H1 (cell line): ENCODE results near the gene ZBTB46. TPM values are rescaled to one million over a fixed set of nuclear protein-coding genes. Genes with fewer than 3 reads are reported as not detected.
A peak's percentile ranks its signal among the peaks of the same experiment; 100 is the strongest.

Source experiments
- CTCF ChIA-PET: fragments of 300-600 bp; sonication (Branson Sonifier 250); formaldehyde crosslinking; loops from one replicate; lab custom pipeline; 2021; ENCODE audit not compliant: partially characterized antibody; lab: Charles Lee
- POLR2A ChIA-PET: fragments of 300-600 bp; sonication (Branson Sonifier 250); formaldehyde crosslinking; loops from one replicate; lab custom pipeline; 2021; ENCODE audit warnings: inconsistent platforms; ENCODE audit not compliant: partially characterized antibody; lab: Charles Lee
- DNase-seq, 2 experiments: peaks; one replicate each; pipeline versions ENCODE4 v3.0.0 to v3.0.0-alpha.2; 2010 to 2022; ENCODE audit warnings: low spot score in 2 of 2, low read depth in 1 of 2, mixed read lengths in 1 of 2
- FAIRE-seq: peaks from 2 replicates; lab custom pipeline; 2011; peaks lifted over from hg19 to GRCh38; lab: Jason Lieb, UNC
- H2AFZ ChIP-seq: 2 replicates; pipeline ENCODE4 v1.8.1; 2012; ENCODE audit warnings: low read length, inconsistent platforms
- H2AK5ac ChIP-seq: 2 replicates; pipeline ENCODE4 v1.6.1; 2013; ENCODE audit warnings: low read depth, low read length
- H2BK120ac ChIP-seq: replicated peaks from 2 replicates; pipeline ENCODE3; 2013; ENCODE audit warnings: low read depth, low read length, inconsistent platforms
- H2BK12ac ChIP-seq: 2 replicates; pipeline ENCODE4 v1.6.1; 2013; ENCODE audit warnings: low read depth, low read length
- H2BK15ac ChIP-seq: 2 replicates; pipeline ENCODE4 v1.6.1; 2013; ENCODE audit warnings: low read length
- H2BK20ac ChIP-seq: 2 replicates; pipeline ENCODE4 v1.6.1; 2013; ENCODE audit warnings: low read length
- H2BK5ac ChIP-seq: 2 replicates; pipeline ENCODE4 v1.6.1; 2013; ENCODE audit warnings: low read depth, low read length
- H3K14ac ChIP-seq: 2 replicates; pipeline ENCODE4 v1.6.1; 2013; ENCODE audit warnings: inconsistent platforms; ENCODE audit not compliant: insufficient read length
- H3K18ac ChIP-seq: 2 replicates; pipeline ENCODE4 v1.6.1; 2013; ENCODE audit warnings: low read length; ENCODE audit errors: extremely low read depth
- H3K23ac ChIP-seq: 2 replicates; pipeline ENCODE4 v1.6.1; 2013; ENCODE audit warnings: inconsistent platforms; ENCODE audit not compliant: insufficient read length
- H3K23me2 ChIP-seq: 2 replicates; pipeline ENCODE4 v1.6.1; 2013; ENCODE audit warnings: low read depth, low read length
- H3K27ac ChIP-seq: 2 replicates; pipeline ENCODE4 v1.6.1; 2011; ENCODE audit warnings: low read depth, low read length, inconsistent platforms
- H3K27me3 ChIP-seq, 4 experiments: replicated peaks in 1 of 4; 1 replicate in 1 of 4; 2 replicates in 3 of 4; pipeline versions ENCODE4 v1.6.1 to v1.8.1; 2011 to 2013; ENCODE audit warnings: low read length in 3 of 4, mild to moderate bottlenecking in 3 of 4, inconsistent platforms in 2 of 4, mixed read lengths in 2 of 4, moderate library complexity in 1 of 4; ENCODE audit not compliant: control insufficient read depth in 3 of 4, insufficient read depth in 3 of 4; ENCODE audit errors: extremely low read depth in 1 of 4
- H3K36me3 ChIP-seq, 4 experiments: 2 replicates each; pipeline versions ENCODE4 v1.6.1 to v1.8.1; 2011 to 2013; ENCODE audit warnings: mild to moderate bottlenecking in 4 of 4, low read length in 3 of 4, moderate library complexity in 2 of 4, control low read depth in 1 of 4, inconsistent platforms in 1 of 4; ENCODE audit not compliant: insufficient read depth in 4 of 4, control insufficient read depth in 2 of 4
- H3K4ac ChIP-seq: replicated peaks from 2 replicates; pipeline ENCODE3; 2013; ENCODE audit warnings: low read length, low read depth, mixed read lengths, inconsistent platforms; ENCODE audit not compliant: insufficient read length
- H3K4me1 ChIP-seq, 4 experiments: replicated peaks in 1 of 4; 1 replicate in 1 of 4; 2 replicates in 3 of 4; pipeline versions ENCODE4 v1.6.1 to v1.8.1; 2011 to 2013; ENCODE audit warnings: low read length in 3 of 4, inconsistent platforms in 2 of 4, mixed read lengths in 1 of 4; ENCODE audit not compliant: insufficient read depth in 4 of 4, control insufficient read depth in 3 of 4
- H3K4me2 ChIP-seq, 2 experiments: 2 replicates each; pipeline versions ENCODE4 v1.6.1 to v1.8.1; 2011 to 2013; ENCODE audit warnings: low read depth in 2 of 2, low read length in 2 of 2, control low read depth in 1 of 2, inconsistent platforms in 1 of 2, mild to moderate bottlenecking in 1 of 2; ENCODE audit not compliant: insufficient read depth in 1 of 2
- H3K4me3 ChIP-seq, 4 experiments: fragments of 200-600, 300-600 bp in 1 of 4; sonication (generic), shearing (Covaris generic), sonication (Bioruptor Twin) in 1 of 4; 2 replicates each; pipeline versions ENCODE4 v1.5.1 to v1.8.1; 2011 to 2016; ENCODE audit warnings: low read length in 4 of 4, low read depth in 3 of 4, control low read depth in 2 of 4, inconsistent platforms in 2 of 4, mild to moderate bottlenecking in 2 of 4, mixed read lengths in 1 of 4, moderate library complexity in 1 of 4; ENCODE audit not compliant: insufficient read depth in 2 of 4; ENCODE audit errors: extremely low read depth in 1 of 4
- H3K56ac ChIP-seq: replicated peaks from 2 replicates; pipeline ENCODE3; 2013; ENCODE audit warnings: low read depth, mild to moderate bottlenecking, mixed read lengths, low read length, inconsistent platforms; ENCODE audit not compliant: insufficient read length
- H3K79me1 ChIP-seq: 2 replicates; pipeline ENCODE4 v1.6.1; 2013; ENCODE audit warnings: low read depth, low read length, control low read depth
- H3K79me2 ChIP-seq, 2 experiments: 2 replicates each; pipeline versions ENCODE4 v1.6.1 to v1.8.1; 2012 to 2013; ENCODE audit warnings: low read length in 2 of 2, mild to moderate bottlenecking in 2 of 2, inconsistent platforms in 1 of 2; ENCODE audit not compliant: insufficient read depth in 2 of 2, control insufficient read depth in 1 of 2
- H3K9ac ChIP-seq, 4 experiments: replicated peaks in 1 of 4; 1 replicate in 1 of 4; 2 replicates in 3 of 4; pipeline versions ENCODE4 v1.6.1 to v1.8.1; 2011 to 2013; ENCODE audit warnings: low read depth in 3 of 4, low read length in 3 of 4, control low read depth in 2 of 4, mild to moderate bottlenecking in 2 of 4, moderate library complexity in 2 of 4, inconsistent platforms in 1 of 4; ENCODE audit errors: extremely low read depth in 1 of 4
- H3K9me3 ChIP-seq, 2 experiments: 2 replicates each; pipeline versions ENCODE4 v1.6.1 to v1.8.1; 2012 to 2013; ENCODE audit warnings: mild to moderate bottlenecking in 2 of 2, moderate library complexity in 2 of 2, control low read depth in 1 of 2, inconsistent platforms in 1 of 2, low read depth in 1 of 2, low read length in 1 of 2, mixed read lengths in 1 of 2; ENCODE audit not compliant: insufficient read depth in 2 of 2
- H4K20me1 ChIP-seq, 2 experiments: replicated peaks in 1 of 2; 2 replicates each; pipeline versions ENCODE3 to v1.8.1; 2011 to 2013; ENCODE audit warnings: inconsistent platforms in 2 of 2, low read length in 2 of 2, mild to moderate bottlenecking in 1 of 2; ENCODE audit not compliant: insufficient read depth in 2 of 2, control insufficient read depth in 1 of 2
- H4K5ac ChIP-seq: 2 replicates; pipeline ENCODE4 v1.6.1; 2013; ENCODE audit warnings: low read length, low read depth, mixed read lengths, inconsistent platforms; ENCODE audit not compliant: insufficient read length
- H4K8ac ChIP-seq: 2 replicates; pipeline ENCODE4 v1.8.0; 2013; ENCODE audit warnings: mild to moderate bottlenecking, moderate library complexity, low read length, inconsistent platforms; ENCODE audit not compliant: insufficient read depth; ENCODE audit errors: extremely low read depth
- H4K91ac ChIP-seq: replicated peaks from 2 replicates; pipeline ENCODE3; 2013; ENCODE audit warnings: low read length, mixed read lengths, inconsistent platforms; ENCODE audit not compliant: insufficient read length
- GTF2F1 ChIP-seq: IDR thresholded peaks from 2 replicates; pipeline ENCODE4 v1.6.1; 2012; ENCODE audit warnings: low read depth, low read length, improper control_type of control experiment, borderline replicate concordance
- WGBS, 2 experiments: shearing (Covaris generic) in 1 of 2; methylation state at CpG; one replicate each; pipeline versions ENCODE4 v1.1.6 to v1.1.7; 2013 to 2015; ENCODE audit warnings: low lambda C conversion rate in 2 of 2, mixed read lengths in 2 of 2, inconsistent platforms in 1 of 2, low coverage in 1 of 2, missing lambda C conversion rate in 1 of 2; ENCODE audit not compliant: insufficient replicate concordance in 2 of 2, insufficient coverage in 1 of 2, insufficient read length in 1 of 2; ENCODE audit errors: extremely low coverage in 1 of 2, missing lambda C conversion rate in 1 of 2; 5-methylcytosine and 5-hydroxymethylcytosine counted together
- polyA plus RNA-seq, 7 experiments: library from polyadenylated mRNA; depleted of rRNA in 3 of 7; stranded (reverse) in 5 of 7; unstranded in 2 of 7; fragments of >200 nt in 5 of 7; fragments of 200-250 nt in 2 of 7; gene quantifications; 1 replicate in 5 of 7; 2 replicates in 1 of 7; 4 replicates in 1 of 7; pipeline versions ENCODE4 v1.2.1 to v1.2.3, GENCODE V29; 2011 to 2013; ENCODE audit warnings: missing spikeins in 2 of 7, mixed read lengths in 2 of 7
- total RNA-seq: library from RNA; stranded (reverse); fragmentation: NEBNext Ultra II Directional; extraction: Animal tissue kit (Norgen Biotek cat#: 25700); gene quantifications from 2 replicates; pipeline ENCODE4 v1.2.1, GENCODE V29; 2021

Gene ZBTB46
- total and polyA plus RNA-seq, 2 of the 8 experiments (the other 6 are each of a cell fraction or from before 2014, with no cell fraction given): 6.4 to 22.4 TPM

DNA sequence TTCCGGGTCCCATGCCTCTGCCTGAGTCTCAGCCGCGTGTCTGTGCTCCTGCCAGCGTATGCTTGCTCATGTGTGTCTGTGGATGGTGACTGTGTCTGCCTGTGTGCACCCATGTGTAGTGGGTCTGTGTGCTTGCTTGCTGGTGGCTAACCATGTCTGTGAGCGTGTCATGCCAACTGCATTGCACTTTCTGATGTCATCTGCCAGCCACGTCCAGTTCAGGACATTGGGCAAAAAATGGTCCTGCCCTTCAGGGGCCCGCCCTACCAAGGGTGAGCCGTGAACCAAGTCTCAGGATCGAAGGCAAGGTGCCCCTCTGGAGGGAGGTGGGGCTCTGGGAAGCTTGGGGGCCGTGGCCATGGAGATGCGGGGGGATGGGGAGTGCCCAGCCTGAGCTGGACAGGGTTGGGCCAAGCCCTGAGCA, 9.4 kb upstream of the ZBTB46 start:
- Histone ChIP-seq H2BK20ac (0 out of 2 replicates have a peak overlapping the region, but pooled peaks have one; percentile 55), H3K56ac (no peak overlapping the region), H4K20me1 (peaks cover 0 to 1% of the 10 kb centered on the region in 2 experiments), H2AK5ac (peak overlapping the region; percentile 90; the same call in 1 of the 2 replicates), H3K4me2 (no peak overlapping the region), H3K18ac (peak overlapping the region; percentile 71; the same call in 1 of the 2 replicates), H4K91ac (peak overlapping the region; percentile 93), H4K8ac (no peak overlapping the region; the same call in 1 of the 2 replicates), H3K23me2 (no peaks in the 10 kb centered on the region; the same call in 1 of the 2 replicates), H3K27ac (no peak overlapping the region), H3K4ac (peak overlapping the region; percentile 53), H3K79me2 (no peaks in the 10 kb centered on the region), H3K79me1 (no peaks in the 10 kb centered on the region), H3K9me3 (no peaks in the 10 kb centered on the region), H3K23ac (peak overlapping the region; percentile 75), H2BK5ac (peak overlapping the region; percentile 27; the same call in 1 of the 2 replicates), H2BK12ac (peak overlapping the region; percentile 96; the same call in 1 of the 2 replicates), H3K14ac (no peak overlapping the region), H2AFZ (no peak overlapping the region), H3K4me1 (peaks cover 0 to 19% (median 3%) of the 10 kb centered on the region in 4 experiments; a peak in 6 of 7 replicates), H2BK15ac (peak overlapping the region; percentile 100; the same call in 1 of the 2 replicates), H3K4me3 (no peak overlapping the region), H2BK120ac (peak overlapping the region; percentile 87), H4K5ac (no peak overlapping the region), H3K9ac (peak overlapping the region in 1 of 4 experiments; percentile 8; a peak in 1 of 7 replicates), H3K27me3 (no peaks in the 10 kb centered on the region; a peak in 1 of 7 replicates), H3K36me3 (no peaks in the 10 kb centered on the region)
- ChIA-PET CTCF (interaction anchor here (0.9 to 1.0 kb wide), 2 partner anchors 30 to 66 kb away, joined by 3 to 4 read pairs; no protein-coding TSS in a partner anchor), POLR2A (interaction anchor here (1.6 kb wide), 1 partner anchor 25 kb away, joined by 6 read pairs; the partner anchor contains the start of gene TPD52L2)
- 92% methylated on average over 11 of the region's 11 CpGs; no CpG with 5 or more reads in 1 of the 2 experiments for WGBS, 2 experiments
- DNase-seq (no peak), FAIRE-seq (no peak)
- TF ChIP-seq GTF2F1: no peak
